IMR-90 (cell line): ENCODE measurements around the gene NFATC1. TPM values are rescaled to one million over a fixed set of nuclear protein-coding genes. Genes with fewer than 3 reads are reported as not detected.

Experiments used
- ATAC-seq: fragments of 200-7000 bp; cut with Tn5 transposase; 2 replicates; pipeline ENCODE4 v1.9.1; 2020; ENCODE audit warnings: low read depth, mild to moderate bottlenecking, moderate library complexity
- BruUV-seq: library from RNA; stranded (reverse); fragments of 400-500 nt; replicated peaks from 2 replicates; lab custom pipeline; 2021; lab: Mats Ljungman, UMichigan
- CTCF ChIA-PET: fragments of 300-600 bp; formaldehyde crosslinking; extraction: SDS; loops from one replicate; lab custom pipeline; 2021; ENCODE audit warnings: antibody characterized with exemption; lab: Yijun Ruan, JAX
- POLR2A ChIA-PET: fragments of 300-600 bp; sonication (Branson Sonifier 250); formaldehyde crosslinking; loops from one replicate; lab custom pipeline; 2022; ENCODE audit warnings: antibody characterized with exemption; ENCODE audit not compliant: unreplicated experiment; lab: Charles Lee
- DNase-seq: peaks from one replicate; pipeline ENCODE4 v3.0.0; 2013
- H2AFZ ChIP-seq: replicated peaks from 2 replicates; pipeline ENCODE3; 2013; ENCODE audit warnings: low read length, mild to moderate bottlenecking; ENCODE audit not compliant: poor library complexity
- H2AK5ac ChIP-seq: 2 replicates; pipeline ENCODE4 v1.6.1; 2013; ENCODE audit warnings: low read depth, low read length, inconsistent platforms
- H2AK9ac ChIP-seq: replicated peaks from 2 replicates; pipeline ENCODE3; 2013; ENCODE audit warnings: mild to moderate bottlenecking, low read depth, low read length, moderate library complexity; ENCODE audit not compliant: poor library complexity
- H2BK120ac ChIP-seq: 2 replicates; pipeline ENCODE4 v1.6.1; 2013; ENCODE audit warnings: low read depth, low read length, inconsistent platforms
- H2BK15ac ChIP-seq: 3 replicates; pipeline ENCODE4 v1.6.1; 2013; ENCODE audit warnings: low read depth, low read length, inconsistent platforms
- H2BK20ac ChIP-seq: 2 replicates; pipeline ENCODE4 v1.6.1; 2013; ENCODE audit warnings: low read depth, mild to moderate bottlenecking, inconsistent platforms, low read length, moderate library complexity
- H2BK5ac ChIP-seq: 2 replicates; pipeline ENCODE4 v1.6.1; 2013; ENCODE audit warnings: mild to moderate bottlenecking, low read depth, low read length, inconsistent platforms; ENCODE audit not compliant: poor library complexity, severe bottlenecking
- H3K14ac ChIP-seq: replicated peaks from 2 replicates; pipeline ENCODE4 v1.6.1; 2013; ENCODE audit warnings: low read depth, low read length, inconsistent platforms
- H3K18ac ChIP-seq: 2 replicates; pipeline ENCODE4 v1.6.1; 2013; ENCODE audit warnings: low read depth, low read length, control low read depth
- H3K23ac ChIP-seq: 2 replicates; pipeline ENCODE4 v1.6.1; 2013; ENCODE audit warnings: low read depth, low read length, inconsistent platforms
- H3K27ac ChIP-seq: 2 replicates; pipeline ENCODE4 v1.5.1; 2013; ENCODE audit warnings: mild to moderate bottlenecking, control low read depth, low read length; ENCODE audit not compliant: insufficient read depth
- H3K27me3 ChIP-seq: 2 replicates; pipeline ENCODE4 v1.6.1; 2013; ENCODE audit warnings: low read length; ENCODE audit not compliant: control insufficient read depth, insufficient read depth
- H3K36me3 ChIP-seq: 2 replicates; pipeline ENCODE4 v1.6.1; 2013; ENCODE audit warnings: low read length, mixed read lengths; ENCODE audit not compliant: control insufficient read depth, insufficient read depth
- H3K4ac ChIP-seq: 2 replicates; pipeline ENCODE4 v1.6.1; 2013; ENCODE audit warnings: low read depth, low read length, inconsistent platforms
- H3K4me1 ChIP-seq: 2 replicates; pipeline ENCODE4 v1.6.1; 2013; ENCODE audit warnings: low read length, mixed read lengths; ENCODE audit not compliant: control insufficient read depth, insufficient read depth
- H3K4me2 ChIP-seq: 2 replicates; pipeline ENCODE4 v1.6.1; 2013; ENCODE audit warnings: low read depth, mild to moderate bottlenecking, control low read depth, low read length, moderate library complexity
- H3K4me3 ChIP-seq: 2 replicates; pipeline ENCODE4 v1.5.1; 2013; ENCODE audit warnings: low read depth, mild to moderate bottlenecking, control low read depth, low read length, moderate library complexity; ENCODE audit not compliant: insufficient read depth
- H3K56ac ChIP-seq: 2 replicates; pipeline ENCODE4 v1.6.1; 2013; ENCODE audit warnings: low read length, inconsistent platforms; ENCODE audit not compliant: insufficient read depth; ENCODE audit errors: extremely low read depth
- H3K79me1 ChIP-seq, 2 experiments: 2 replicates each; pipeline ENCODE4 v1.6.1; 2013; ENCODE audit warnings: low read length in 2 of 2, inconsistent platforms in 1 of 2, low read depth in 1 of 2
- H3K9ac ChIP-seq: 2 replicates; pipeline ENCODE4 v1.6.1; 2013; ENCODE audit warnings: low read depth, low read length, control low read depth
- H3K9me1 ChIP-seq: 2 replicates; pipeline ENCODE4 v1.6.1; 2013; ENCODE audit warnings: low read length, inconsistent platforms; ENCODE audit not compliant: insufficient read depth
- H3K9me3 ChIP-seq: 2 replicates; pipeline ENCODE4 v1.6.1; 2013; ENCODE audit warnings: low read length; ENCODE audit not compliant: control insufficient read depth, insufficient read depth
- H4K20me1 ChIP-seq: 2 replicates; pipeline ENCODE4 v1.6.1; 2013; ENCODE audit warnings: low read length, inconsistent platforms; ENCODE audit not compliant: insufficient read depth
- H4K5ac ChIP-seq: 2 replicates; pipeline ENCODE4 v1.6.1; 2013; ENCODE audit warnings: mild to moderate bottlenecking, low read depth, low read length, control low read depth
- H4K8ac ChIP-seq, 2 experiments: 2 replicates each; pipeline ENCODE4 v1.6.1; 2013; ENCODE audit warnings: low read depth in 2 of 2, low read length in 2 of 2, control low read depth in 1 of 2, inconsistent platforms in 1 of 2
- H4K91ac ChIP-seq: 2 replicates; pipeline ENCODE4 v1.6.1; 2013; ENCODE audit warnings: low read depth, low read length, inconsistent platforms; ENCODE audit not compliant: insufficient read depth
- BHLHE40 ChIP-seq: fragments of 150-350 bp; IDR thresholded peaks from 2 replicates; pipeline ENCODE4 v1.6.1; 2016; ENCODE audit warnings: mild to moderate bottlenecking, low read depth, low read length
- CTCF ChIP-seq: conservative IDR thresholded peaks from 2 replicates; pipeline ENCODE4 v1.5.1; 2012; ENCODE audit warnings: mild to moderate bottlenecking, low read depth, low read length, improper control_type of control experiment
- POLR2A ChIP-seq: IDR thresholded peaks from 2 replicates; pipeline ENCODE4 v1.6.1; 2012; ENCODE audit warnings: mild to moderate bottlenecking, low read depth, low read length
- RCOR1 ChIP-seq: IDR thresholded peaks from 2 replicates; pipeline ENCODE4 v1.6.1; 2012; ENCODE audit warnings: mild to moderate bottlenecking, low read length, improper control_type of control experiment; ENCODE audit not compliant: insufficient replicate concordance
- WGBS, 2 experiments: methylation state at CpG; one replicate each; pipeline versions ENCODE4 v1.1.5 to v1.1.7; 2013; ENCODE audit warnings: missing lambda C conversion rate in 2 of 2; ENCODE audit not compliant: insufficient read length in 1 of 2; ENCODE audit errors: extremely low coverage in 2 of 2; 5-methylcytosine and 5-hydroxymethylcytosine counted together
- dilution Hi-C: fragments of 300-500 bp; cut with HindIII; formaldehyde crosslinking; loops from one replicate; pipeline ENCODE4 v1.14.3; 2018; ENCODE audit warnings: low sequenced_read_pairs; ENCODE audit not compliant: unreplicated experiment
- in situ Hi-C: fragments of 300-500 bp; cut with MboI; formaldehyde crosslinking; loops from 3 replicates; pipeline ENCODE4 v1.14.3; 2019; ENCODE audit warnings: low sequenced_read_pairs, inconsistent platforms, mixed read lengths
- intact Hi-C: fragments of 100-400 bp; cut with micrococcal nuclease; formaldehyde crosslinking; loops from 2 replicates; pipeline ENCODE4 v1.10.0; 2022
- polyA plus RNA-seq, 3 experiments: library from polyadenylated mRNA; depleted of rRNA; stranded (reverse); fragments of >200 nt; gene quantifications; 2 replicates each; pipeline ENCODE4 v1.2.3, GENCODE V29; 2012; ENCODE audit warnings: low replicate concordance in 1 of 3
- total RNA-seq: library from RNA; depleted of rRNA; stranded (reverse); fragments of >200 nt; gene quantifications from 2 replicates; pipeline ENCODE4 v1.2.3, GENCODE V29; 2012

NFATC1 gene
- total and polyA plus RNA-seq, 2 of the 4 experiments (the other 2 are of a cell fraction) = 0.36 to 1.8 TPM

GRCh38 chr18:79515944-79516351 is 120.2 kb downstream of the NFATC1 start:
- WGBS, 2 experiments = 56% methylated on average over 7 of the region's 22 CpGs; no CpG with 5 or more reads in 1 of the 2 experiments
- in situ Hi-C loops = no loop called here
- H2BK5ac ChIP-seq = no peak overlapping the region
- H2AFZ ChIP-seq = no peak overlapping the region
- no peaks in the 10 kb centered on the region for H3K9me3 ChIP-seq
- BruUV-seq = no TSS peak
- H3K18ac ChIP-seq = no peak overlapping the region
- no peak overlapping the region for H3K4me3 ChIP-seq
- dilution Hi-C loops = no loop called here
- no peaks in the 10 kb centered on the region for H3K79me1 ChIP-seq
- intact Hi-C loops = no loop called here
- H3K4me1 ChIP-seq = no peaks in the 10 kb centered on the region; the same call in 1 of the 2 replicates
- no peak overlapping the region for H3K56ac ChIP-seq
- no peaks in the 10 kb centered on the region for H4K20me1 ChIP-seq
- DNase-seq (no peak), ATAC-seq (no peak)
- peaks cover 7% of the 10 kb centered on the region for H3K27me3 ChIP-seq
- CTCF ChIA-PET = no interaction called here
- POLR2A ChIA-PET = no interaction called here
- no peak overlapping the region for H3K23ac ChIP-seq
- no peaks in the 10 kb centered on the region for H3K36me3 ChIP-seq
- no peak overlapping the region for H2BK120ac ChIP-seq
- H4K5ac ChIP-seq = no peak overlapping the region
- no peak overlapping the region for H2BK20ac ChIP-seq
- no peak overlapping the region for H2AK9ac ChIP-seq
- H4K91ac ChIP-seq = no peak overlapping the region
- no peak overlapping the region for H3K27ac ChIP-seq
- no peak overlapping the region for H4K8ac ChIP-seq
- H2BK15ac ChIP-seq = no peak overlapping the region
- no peak overlapping the region for H2AK5ac ChIP-seq
- H3K14ac ChIP-seq = no peak overlapping the region
- H3K4ac ChIP-seq = no peak overlapping the region
- no peaks in the 10 kb centered on the region for H3K9me1 ChIP-seq
- no peak overlapping the region for H3K9ac ChIP-seq
- TF ChIP-seq CTCF = no peak
- TF ChIP-seq RCOR1 = no peak
- TF ChIP-seq BHLHE40 = no peak
- TF ChIP-seq POLR2A = no peak
- no peak overlapping the region for H3K4me2 ChIP-seq
